ENCODE data around the gene PHGDH.

DNA sequence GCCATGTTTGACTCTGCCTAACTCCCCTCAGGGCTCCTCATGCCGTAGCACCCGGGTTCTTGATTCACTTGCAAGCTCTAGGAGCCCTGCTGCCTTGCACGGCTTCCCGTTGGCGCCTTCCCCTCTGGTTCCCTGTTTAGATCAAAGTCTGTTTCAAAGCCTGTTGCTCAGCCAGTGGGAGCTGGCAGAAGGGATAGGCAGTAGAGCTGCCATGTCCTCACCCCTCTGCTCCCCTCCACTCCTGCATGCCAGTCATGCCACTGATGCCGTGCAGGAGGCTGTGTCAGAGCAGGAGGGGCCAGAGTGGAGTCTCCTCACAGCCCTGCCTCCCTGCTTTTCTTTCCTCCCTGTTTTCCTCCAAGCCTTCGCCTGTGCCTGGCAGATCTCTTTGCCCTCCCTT, 30.5 kb downstream of the PHGDH start:
- TF ChIP-seq, protein P1, sequence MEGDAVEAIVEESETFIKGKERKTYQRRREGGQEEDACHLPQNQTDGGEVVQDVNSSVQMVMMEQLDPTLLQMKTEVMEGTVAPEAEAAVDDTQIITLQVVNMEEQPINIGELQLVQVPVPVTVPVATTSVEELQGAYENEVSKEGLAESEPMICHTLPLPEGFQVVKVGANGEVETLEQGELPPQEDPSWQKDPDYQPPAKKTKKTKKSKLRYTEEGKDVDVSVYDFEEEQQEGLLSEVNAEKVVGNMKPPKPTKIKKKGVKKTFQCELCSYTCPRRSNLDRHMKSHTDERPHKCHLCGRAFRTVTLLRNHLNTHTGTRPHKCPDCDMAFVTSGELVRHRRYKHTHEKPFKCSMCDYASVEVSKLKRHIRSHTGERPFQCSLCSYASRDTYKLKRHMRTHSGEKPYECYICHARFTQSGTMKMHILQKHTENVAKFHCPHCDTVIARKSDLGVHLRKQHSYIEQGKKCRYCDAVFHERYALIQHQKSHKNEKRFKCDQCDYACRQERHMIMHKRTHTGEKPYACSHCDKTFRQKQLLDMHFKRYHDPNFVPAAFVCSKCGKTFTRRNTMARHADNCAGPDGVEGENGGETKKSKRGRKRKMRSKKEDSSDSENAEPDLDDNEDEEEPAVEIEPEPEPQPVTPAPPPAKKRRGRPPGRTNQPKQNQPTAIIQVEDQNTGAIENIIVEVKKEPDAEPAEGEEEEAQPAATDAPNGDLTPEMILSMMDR (IDR thresholded peaks at IDR 0.05; ENCODE audit: low read depth, low read length) = no peak
- TF ChIP-seq EZH2phosphoT487 (IDR thresholded peaks at IDR 0.05; ENCODE audit: low read depth) = no peak

All from OCI-LY3 (cell line).